GM19240 (cell line): ENCODE data around the gene GRIK3.

Experiments
- DNase-seq: peaks from one replicate; pipeline ENCODE4 v3.0.0; 2011; ENCODE audit warnings: low spot score; ENCODE audit not compliant: insufficient read length

Gene GRIK3

DNA sequence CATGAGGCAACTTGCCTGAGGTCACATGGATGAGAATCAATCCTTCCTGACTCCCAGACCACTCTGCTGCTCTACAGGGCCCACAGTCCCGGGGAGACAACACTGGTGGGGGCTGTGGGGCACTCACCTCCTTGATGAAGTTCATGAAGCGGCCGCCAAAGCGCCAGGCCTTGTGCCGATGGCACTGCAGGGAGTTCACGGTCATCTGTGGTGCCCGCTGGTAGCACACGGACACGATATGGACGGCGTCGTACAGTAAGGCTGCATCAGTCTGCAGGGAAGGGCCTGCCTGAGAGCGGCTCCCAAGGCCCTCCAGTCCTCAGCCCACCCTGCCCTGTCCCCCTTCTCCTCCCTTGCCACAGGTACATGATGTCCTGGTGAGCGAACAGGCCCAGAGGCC lies 175.3 kb downstream of the GRIK3 start:
- no peak for DNase-seq

DNA sequence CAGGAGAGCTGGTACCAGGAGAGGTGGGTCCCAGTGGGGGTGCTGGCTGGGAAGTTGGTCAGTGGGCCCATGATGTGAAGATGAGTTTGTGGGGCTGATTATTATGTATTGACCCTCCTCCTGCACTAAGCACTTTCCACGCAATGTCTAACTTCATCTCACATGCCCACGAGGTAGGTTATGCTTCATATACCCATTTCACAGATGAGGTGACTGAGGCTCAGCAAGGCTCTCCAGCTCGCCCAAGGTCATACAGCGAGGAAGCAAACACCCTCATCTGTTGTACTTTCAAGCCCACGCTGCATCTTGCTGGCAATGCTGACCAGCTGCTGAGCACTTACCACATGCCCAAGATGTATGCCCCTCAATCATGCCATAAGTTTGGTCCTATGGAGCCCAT lies 175.8 kb downstream of the GRIK3 start:
- DNase-seq: no peak

GRCh38 chr1:36857754-36858153 lies 176.6 kb downstream of the GRIK3 start:
- no peak for DNase-seq

- no peak for DNase-seq
These were observed 178.4 kb downstream of the GRIK3 start for GRCh38 chr1:36855699-36856494.

DNA sequence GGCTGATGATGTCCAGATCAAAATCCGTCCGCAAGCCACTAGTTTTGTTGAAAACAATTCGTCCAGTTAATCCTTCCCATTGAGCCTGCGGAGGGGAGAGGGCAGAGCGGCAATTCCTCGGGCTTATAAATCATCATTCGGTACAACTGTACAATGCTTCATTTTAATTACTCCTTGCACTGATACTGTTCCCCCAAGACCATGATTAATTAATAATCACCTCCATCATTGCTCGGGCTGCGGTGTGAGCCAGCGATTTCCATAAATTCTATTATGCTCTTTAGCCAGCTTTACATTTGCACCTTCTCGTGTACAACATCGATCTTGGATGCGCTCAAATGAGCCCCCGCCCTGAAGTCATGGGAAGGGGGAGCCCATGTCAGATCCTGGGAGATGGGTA lies 180.7 kb downstream of the GRIK3 start:
- DNase-seq: no peak

- DNase-seq: no peak
These were observed 181.7 kb downstream of the GRIK3 start for GRCh38 chr1:36852586-36852985.

DNA sequence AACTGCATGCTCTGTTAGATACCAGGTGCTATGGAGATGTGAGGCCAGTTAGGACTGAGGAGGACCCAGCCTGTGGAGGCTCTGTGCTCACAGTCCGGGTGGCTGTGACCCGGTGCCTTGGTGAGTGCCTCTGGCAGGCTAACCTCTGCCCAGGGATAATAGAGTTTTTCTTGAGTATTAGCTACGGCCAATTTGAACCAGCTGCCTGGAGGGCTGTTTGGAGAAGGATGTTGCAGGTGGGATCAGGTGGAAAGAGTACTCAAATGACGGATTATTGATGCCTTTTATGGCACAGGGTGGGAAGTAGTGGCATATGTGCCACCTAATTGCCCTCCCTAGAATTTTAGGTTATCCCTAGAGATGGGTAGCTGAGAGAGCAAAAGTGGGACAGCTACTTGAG lies 182.7 kb downstream of the GRIK3 start:
- no peak for DNase-seq

GRCh38 chr1:36851087-36851486 lies 183.2 kb downstream of the GRIK3 start:
- no peak for DNase-seq

GRCh38 chr1:36849956-36850355 lies 184.4 kb downstream of the GRIK3 start:
- no peak for DNase-seq

DNA sequence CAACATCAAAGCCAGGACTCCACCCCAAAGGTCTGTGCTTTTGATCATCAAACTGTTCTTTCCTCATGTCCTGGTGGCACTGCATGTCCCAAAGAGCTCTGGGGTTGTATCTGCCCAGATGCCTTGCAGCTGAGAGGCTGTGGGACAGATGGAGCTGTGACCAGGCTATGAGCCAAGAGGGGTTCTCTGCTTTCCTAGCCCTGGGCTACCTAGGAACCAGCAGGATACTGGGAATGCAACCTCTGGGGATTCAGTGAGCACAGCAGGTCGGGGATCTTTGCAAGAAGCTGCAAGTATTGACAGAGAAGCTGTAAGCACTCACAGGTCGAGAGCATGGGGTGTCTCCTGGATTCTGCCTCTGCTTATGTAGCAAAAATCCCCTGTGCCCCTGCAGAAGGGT lies 186.6 kb downstream of the GRIK3 start:
- DNase-seq: no peak

GRCh38 chr1:36847186-36847585 lies 187.1 kb downstream of the GRIK3 start:
- DNase-seq: no peak

DNA sequence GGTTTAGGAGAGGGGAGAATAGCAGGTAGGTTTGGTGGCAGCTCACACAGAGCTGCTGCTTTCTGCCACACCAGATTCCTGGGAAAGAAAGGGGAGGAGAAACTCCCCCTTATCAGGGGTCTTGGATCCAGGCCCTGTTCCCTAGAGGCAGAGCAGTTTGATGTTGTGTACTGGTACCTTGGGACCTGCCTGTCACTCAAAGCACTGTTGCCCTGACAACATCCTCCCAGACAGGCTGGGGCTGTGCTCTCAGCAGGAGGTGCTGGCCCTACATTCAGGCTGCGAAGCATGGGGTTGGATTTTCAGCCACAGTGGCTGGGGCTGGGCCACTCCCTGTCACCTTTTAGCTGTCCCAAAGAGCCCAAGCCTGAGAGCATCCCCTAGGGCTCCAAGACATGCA lies 188.0 kb downstream of the GRIK3 start:
- DNase-seq: no peak

- no peak for DNase-seq
These were observed 188.5 kb downstream of the GRIK3 start for GRCh38 chr1:36845802-36846201.

GRCh38 chr1:36844917-36845316 lies 189.4 kb downstream of the GRIK3 start:
- no peak for DNase-seq

GRCh38 chr1:36843906-36844610 lies 190.3 kb downstream of the GRIK3 start:
- no peak for DNase-seq

DNA sequence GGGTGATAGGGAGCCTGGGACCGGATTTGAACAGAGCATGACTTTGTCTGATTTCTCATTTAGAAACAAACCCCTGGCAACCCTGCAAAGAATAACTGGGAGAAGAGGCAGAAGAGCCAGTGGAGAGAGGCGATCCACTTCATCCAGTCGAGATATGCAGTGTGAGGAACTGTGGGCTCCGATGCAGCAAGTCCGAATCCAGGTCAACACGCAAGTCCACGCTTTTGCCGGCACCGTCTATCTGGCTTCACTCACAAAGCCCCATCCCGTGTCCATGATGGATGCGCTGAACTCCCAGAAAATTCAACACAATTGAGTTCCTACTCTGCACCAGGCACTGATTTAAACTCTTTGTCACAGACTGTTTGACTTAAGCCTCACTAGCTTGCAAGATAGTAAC lies 191.3 kb downstream of the GRIK3 start:
- no peak for DNase-seq

DNA sequence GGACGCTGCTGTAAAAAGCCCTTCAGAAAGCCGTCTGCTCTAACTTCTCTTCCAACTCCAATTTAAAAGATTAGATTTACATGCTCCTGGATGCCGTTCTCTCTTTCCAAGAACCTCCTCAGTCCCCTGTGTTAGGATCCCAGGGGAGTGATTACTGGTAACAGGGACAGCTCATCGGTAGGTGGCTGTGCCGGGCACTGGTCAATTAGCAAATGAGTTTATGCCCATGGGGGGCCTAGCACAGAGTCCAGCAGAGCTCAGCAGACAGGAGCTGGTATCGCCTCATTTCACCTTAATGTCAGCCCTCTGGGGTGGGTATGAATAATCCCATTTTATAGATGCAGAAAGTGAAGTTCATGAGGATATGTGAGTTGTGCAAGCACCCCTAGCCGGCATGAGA lies 191.9 kb downstream of the GRIK3 start:
- DNase-seq: no peak

DNA sequence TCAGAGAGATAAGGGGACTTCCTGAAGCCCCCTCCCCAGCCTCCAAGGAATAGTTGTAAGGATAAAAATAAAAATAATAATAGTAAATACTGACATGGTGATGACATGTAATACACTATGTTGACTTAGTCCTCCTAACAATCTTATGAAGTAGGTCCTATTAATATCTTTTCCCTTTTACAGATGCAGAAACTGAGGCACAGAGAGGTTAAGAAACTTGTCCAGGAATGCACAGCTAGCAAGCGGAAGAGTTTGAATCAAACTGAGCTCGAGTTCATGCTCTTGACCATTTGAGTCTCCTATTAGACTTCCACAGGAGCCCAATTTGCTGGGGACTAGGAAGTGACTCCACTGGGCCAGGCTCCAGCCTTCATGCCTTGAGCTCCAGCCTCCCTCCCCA lies 194.8 kb downstream of the GRIK3 start:
- no peak for DNase-seq

- no peak for DNase-seq
These were observed 195.4 kb downstream of the GRIK3 start for GRCh38 chr1:36838888-36839287.

- no peak for DNase-seq
These were observed 197.4 kb downstream of the GRIK3 start for GRCh38 chr1:36836916-36837315.

DNA sequence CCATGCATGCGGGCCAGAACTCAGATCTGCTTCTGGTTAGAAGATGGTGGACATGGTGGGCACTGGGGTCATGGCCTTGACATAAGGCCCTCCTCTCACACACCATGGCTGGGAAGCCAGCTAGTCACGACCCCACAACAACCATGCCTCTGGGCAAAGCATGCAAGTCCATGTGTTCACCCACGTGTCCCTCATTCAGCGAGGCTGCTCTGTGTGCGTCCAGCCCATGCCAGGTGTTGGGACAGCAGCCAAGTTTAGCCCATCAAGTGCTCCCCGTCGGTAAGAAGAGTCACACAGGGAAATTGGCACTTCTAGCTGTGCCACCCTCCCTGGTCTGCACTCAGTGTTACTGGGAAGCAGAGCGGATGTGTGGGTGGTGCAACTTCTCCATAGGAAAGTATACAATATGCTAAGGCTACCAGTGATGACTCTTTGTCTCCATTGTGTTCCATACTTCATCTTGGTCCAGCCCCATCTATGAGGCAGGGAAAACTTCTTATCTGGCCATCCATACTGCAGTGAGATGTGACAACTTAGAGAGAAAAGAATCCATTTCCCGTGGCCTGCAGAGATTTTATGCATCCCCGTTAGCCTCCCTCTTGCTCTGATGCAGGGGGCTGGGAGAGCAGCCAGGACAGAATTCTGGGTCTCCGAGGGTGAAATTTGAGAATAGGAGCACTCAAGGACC lies 198.0 kb downstream of the GRIK3 start:
- DNase-seq: no peak

GRCh38 chr1:36835696-36836095 lies 198.6 kb downstream of the GRIK3 start:
- DNase-seq: no peak
